Brain microvascular endothelial cell (primary cell): Measurements from ENCODE around the gene GPR146.

Experiments
- DNase-seq: peaks from one replicate; pipeline ENCODE4 v3.0.0-alpha.2; 2020
- H3K27ac ChIP-seq: fragments of 250-450 bp; sonication (Bioruptor Pico); 2 replicates; pipeline ENCODE4 v1.5.1; 2020; ENCODE audit warnings: mild to moderate bottlenecking, moderate library complexity
- H3K27me3 ChIP-seq: fragments of 250-450 bp; sonication (Bioruptor Pico); replicated peaks from 2 replicates; pipeline ENCODE4 v1.5.1; 2020; ENCODE audit warnings: mild to moderate bottlenecking
- H3K36me3 ChIP-seq: fragments of 250-450 bp; sonication (Bioruptor Pico); replicated peaks from 2 replicates; pipeline ENCODE4 v1.5.1; 2020; ENCODE audit warnings: mild to moderate bottlenecking
- H3K4me3 ChIP-seq: 2 replicates; pipeline ENCODE4 v1.5.1; 2011; ENCODE audit warnings: low read depth, mild to moderate bottlenecking, control low read depth, low read length, moderate library complexity
- in situ Hi-C: cut with HindIII; loops from 2 replicates; pipeline ENCODE4 v1.10.0; 2017; ENCODE audit warnings: low sequenced_read_pairs, low pct_ligation_motif_present
- TF ChIP-seq, protein P1 (sequence below): IDR thresholded peaks from 2 replicates; pipeline ENCODE4 v1.5.1; 2011; ENCODE audit warnings: low read depth, mild to moderate bottlenecking, moderate library complexity, low read length, control low read depth, inconsistent platforms; ENCODE audit errors: missing control alignments

GPR146 gene

DNA sequence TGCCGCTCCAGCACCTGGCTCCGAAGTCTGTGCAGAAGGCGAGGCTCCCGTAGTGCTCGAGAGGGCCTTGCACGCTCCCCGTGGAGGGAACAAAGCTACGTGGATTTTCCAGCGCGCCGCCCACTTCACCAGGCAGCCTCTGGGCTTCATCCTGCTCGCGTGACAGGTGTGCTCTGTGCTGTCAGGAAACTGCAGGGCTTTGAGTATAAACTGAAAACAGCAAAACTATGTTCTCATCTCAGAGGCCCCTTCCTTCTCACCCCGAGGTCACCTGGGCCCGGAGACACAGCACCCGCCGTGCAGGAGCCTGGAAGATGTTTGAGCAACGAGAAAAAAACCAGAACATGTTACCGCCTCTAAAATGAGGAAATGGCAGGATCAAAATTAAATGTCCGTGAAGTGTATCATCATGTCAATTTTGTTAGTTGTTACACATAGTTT is 17.6 kb upstream of the GPR146 start:
- no peak overlapping the region for H3K4me3 ChIP-seq
- in situ Hi-C loops, result no loop called here

DNA sequence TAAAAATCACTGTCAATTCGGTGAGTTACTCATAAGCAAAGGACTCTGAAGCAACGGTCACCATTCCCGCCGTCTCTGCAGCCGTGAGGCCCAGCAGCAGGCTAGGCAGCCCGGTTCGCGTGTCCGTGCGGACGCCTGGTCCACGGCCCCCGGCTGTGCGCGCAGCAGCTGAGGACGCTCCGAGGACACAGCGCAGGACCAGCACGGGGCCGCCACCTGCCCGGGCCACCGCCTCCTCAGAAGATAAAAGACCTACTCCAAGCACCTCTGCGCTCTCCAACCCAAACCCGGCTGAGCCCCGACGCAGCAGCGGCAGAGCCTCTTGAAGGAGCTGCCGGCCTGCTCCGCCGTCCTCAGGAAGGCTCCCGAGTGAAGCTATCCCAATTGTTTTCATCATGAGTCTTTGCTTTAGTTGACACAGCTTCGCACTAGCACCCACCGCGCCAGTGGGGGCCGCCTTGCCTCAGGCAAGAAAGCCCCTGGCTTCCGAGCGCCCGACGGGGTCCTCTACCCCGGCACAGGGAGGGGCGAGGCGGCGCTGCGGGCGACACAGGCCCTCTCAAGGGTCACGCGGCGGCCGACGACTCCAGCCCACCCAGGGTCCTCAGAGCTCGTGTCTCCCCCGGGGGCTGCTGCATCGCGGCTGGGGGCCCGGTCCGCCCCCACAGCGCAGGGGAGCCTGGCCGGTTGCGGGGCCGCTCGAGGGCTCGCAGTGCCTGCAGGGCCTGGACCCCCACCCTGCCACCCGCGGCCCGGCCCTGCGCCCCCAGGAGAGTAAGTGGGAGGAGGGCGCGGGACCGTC is 16.9 kb upstream of the GPR146 start:
- peak; percentile 14 for DNase-seq
- peak overlapping the region; percentile 59 for H3K4me3 ChIP-seq
- in situ Hi-C loops, result no loop called here

More for the DNA sequence above, 17.6 kb upstream of the GPR146 start:
- Histone ChIP-seq H3K27me3 (no peaks in the 10 kb centered on the region), H3K27ac (no peak overlapping the region), H3K36me3 (no peaks in the 10 kb centered on the region)
- TF ChIP-seq, protein P1, sequence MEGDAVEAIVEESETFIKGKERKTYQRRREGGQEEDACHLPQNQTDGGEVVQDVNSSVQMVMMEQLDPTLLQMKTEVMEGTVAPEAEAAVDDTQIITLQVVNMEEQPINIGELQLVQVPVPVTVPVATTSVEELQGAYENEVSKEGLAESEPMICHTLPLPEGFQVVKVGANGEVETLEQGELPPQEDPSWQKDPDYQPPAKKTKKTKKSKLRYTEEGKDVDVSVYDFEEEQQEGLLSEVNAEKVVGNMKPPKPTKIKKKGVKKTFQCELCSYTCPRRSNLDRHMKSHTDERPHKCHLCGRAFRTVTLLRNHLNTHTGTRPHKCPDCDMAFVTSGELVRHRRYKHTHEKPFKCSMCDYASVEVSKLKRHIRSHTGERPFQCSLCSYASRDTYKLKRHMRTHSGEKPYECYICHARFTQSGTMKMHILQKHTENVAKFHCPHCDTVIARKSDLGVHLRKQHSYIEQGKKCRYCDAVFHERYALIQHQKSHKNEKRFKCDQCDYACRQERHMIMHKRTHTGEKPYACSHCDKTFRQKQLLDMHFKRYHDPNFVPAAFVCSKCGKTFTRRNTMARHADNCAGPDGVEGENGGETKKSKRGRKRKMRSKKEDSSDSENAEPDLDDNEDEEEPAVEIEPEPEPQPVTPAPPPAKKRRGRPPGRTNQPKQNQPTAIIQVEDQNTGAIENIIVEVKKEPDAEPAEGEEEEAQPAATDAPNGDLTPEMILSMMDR, result no peak
- no peak for DNase-seq

DNA sequence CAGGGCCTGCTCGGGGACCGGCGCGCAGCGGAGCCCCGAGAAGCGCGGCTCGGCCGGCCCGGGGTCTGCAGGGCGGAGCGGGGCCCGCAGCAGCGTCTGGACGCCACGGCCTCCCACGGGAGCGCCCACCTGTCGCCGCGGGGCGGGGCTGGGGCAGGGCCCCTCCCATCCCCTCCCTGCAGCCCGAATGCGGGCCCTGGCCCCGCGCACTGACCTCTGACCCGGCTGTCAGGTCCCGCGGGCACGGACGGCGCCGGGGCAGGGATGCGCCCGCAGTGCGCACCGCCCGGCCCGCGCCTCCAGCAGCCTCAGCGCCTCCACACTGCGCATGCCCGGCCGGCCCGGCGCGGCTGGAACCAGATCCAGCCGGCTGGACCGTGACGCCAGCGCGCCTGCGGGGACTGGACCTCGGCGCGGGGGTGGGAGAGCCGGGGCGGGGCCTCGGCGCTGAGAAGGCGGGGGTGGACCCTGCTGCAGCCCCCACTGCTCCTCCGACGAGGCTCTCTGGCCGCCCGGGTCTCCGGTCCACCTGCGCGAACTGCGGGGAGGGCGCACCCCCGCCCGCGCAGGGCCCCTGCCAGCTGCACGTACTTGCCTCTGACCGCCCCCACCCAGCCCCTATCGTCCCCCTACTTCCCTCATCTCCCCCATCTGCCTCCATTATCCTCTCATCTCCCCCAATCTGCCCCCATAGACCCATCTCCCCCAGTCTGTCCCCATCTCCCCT is 16.1 kb upstream of the GPR146 start:
- TF ChIP-seq, protein P1, result no peak
- Histone ChIP-seq H3K4me3 (peak overlapping the region; percentile 59), H3K27me3 (no peaks in the 10 kb centered on the region), H3K27ac (peak overlapping the region; percentile 67), H3K36me3 (no peaks in the 10 kb centered on the region)
- in situ Hi-C loops, result no loop called here
- DNase-seq, result peak; percentile 77

More for the DNA sequence above, 16.9 kb upstream of the GPR146 start:
- H3K36me3 ChIP-seq, result no peaks in the 10 kb centered on the region
- H3K27me3 ChIP-seq, result no peaks in the 10 kb centered on the region
- peak overlapping the region; percentile 67 for H3K27ac ChIP-seq
- TF ChIP-seq, protein P1, result no peak

DNA sequence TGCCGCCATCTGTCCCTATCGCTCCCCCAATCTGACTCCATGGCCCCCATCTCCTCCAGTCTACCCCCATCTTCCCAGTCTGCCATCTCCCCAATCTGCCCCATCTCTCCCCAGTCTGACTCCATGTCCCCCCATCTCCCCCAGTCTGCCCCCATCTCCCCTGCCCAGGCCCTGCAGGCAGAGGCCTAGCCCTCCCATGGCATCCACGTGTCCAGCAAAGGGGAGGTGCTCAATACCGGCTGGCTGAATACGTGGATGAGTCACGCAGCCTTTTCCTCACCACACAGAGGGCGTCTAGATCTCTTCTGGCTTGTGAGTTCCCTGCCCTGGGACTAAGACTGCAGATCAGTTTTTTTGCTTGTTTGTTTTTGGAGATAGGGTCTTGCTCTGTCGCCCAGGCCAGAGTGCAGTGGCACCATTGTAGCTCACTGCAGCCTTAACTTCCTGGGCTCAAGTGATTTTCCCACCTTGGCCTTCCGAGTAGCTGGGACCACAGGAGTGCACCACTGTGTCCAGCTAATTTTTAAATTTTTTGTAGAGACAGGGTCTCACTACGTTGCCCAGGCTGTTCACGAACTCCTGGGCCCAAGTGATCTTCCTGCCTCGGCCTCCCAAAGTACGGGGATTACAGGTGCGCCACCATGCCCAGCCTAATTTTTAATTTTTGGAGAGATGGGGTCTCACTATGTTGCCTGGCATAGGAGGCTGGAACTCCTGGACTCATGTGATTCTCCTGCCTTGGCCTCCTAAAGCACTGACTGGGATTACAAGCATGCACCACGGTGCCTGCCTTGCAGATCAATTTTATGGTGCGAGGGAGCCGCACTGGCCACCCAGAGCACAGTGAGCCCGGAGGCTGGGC is 15.3 kb upstream of the GPR146 start:
- TF ChIP-seq, protein P1, result no peak
- H3K27ac ChIP-seq, result peak overlapping the region; percentile 67
- peak overlapping the region; percentile 41 for H3K4me3 ChIP-seq
- DNase-seq, result peak; percentile 94
- H3K27me3 ChIP-seq, result no peaks in the 10 kb centered on the region
- H3K36me3 ChIP-seq, result no peaks in the 10 kb centered on the region
- in situ Hi-C loops, result no loop called here

DNA sequence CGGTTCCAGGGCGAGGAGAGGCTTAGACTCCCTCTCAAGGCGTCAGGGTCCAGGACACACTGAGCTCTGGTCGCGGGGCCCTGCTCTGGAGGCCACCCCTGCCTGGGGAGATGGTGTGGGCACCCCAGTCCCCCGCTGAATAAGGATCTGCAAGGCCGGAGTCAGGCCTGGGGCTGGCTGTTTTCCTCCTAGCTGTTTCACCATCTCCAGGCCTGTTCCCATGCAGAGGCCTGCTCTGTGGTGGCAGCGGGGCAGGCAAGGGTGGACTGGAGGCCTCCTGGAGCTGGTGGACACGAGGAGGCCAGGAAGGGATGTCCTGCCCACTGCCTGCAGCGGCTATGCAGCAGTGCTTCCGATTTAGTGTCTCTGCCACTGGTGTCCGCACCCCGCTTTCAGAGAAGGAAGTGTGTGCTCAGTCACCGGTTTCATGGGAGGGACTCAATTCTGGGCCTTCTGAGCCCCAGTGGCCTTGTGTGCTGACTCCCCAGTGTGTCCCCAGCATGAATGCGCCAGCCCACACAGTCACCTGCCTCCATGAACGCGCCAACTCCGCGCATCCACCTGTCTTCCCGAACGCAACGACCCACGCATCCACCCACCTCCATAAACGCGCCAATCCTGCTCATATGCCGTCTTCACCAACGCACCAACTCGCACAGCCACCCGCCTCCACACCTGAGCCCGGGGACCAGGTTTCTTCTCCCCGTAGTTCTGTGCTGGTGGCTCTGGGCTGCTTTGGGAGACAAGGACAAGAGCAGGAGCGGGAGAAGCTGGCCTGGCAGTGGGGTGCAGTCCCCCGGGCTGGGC is 14.5 kb upstream of the GPR146 start:
- Histone ChIP-seq H3K36me3 (no peaks in the 10 kb centered on the region), H3K27me3 (no peaks in the 10 kb centered on the region), H3K4me3 (no peak overlapping the region), H3K27ac (no peak overlapping the region)
- TF ChIP-seq, protein P1, result no peak
- in situ Hi-C loops, result no loop called here
- no peak for DNase-seq
